ENCODE data around the gene GPR107.

The GPR107 gene

DNA sequence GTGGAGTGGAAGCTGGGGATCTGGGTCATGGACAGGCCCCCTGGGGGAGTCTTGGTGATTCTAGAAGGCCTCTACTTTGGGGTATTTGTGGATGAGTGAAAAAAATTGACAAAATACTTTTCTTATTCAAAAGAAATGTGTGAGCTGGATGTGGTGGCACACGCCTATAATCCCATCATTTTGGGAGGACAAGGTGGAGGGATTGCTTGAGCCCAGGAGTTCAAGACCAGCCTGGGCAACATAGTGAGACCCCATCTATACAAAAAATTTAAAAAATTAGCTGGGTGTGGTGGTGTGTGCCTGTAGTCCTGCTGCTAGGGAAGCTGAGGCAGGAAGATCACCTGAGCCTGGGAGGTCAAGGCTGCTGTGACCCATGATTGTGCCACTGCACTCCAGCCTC is 111.9 kb downstream of the GPR107 start:
- DNase-seq: no peak

DNA sequence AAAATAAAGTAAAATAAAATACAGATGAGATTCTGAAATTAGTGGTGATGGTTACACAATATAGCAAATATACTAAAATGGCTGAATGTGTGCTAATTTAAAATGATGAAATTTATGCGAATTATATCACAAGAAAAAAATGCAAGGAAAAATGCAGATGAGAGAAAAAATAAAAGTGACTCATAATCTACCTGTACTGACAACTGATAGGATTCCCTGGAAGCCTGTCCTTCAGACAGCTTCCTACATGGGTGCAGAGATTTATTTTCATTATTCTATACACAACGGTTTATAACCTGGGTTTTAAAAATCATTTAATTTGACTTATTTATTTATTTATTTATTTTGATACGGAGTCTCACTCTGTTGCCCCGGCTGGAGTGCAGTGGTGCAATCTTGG is 112.7 kb downstream of the GPR107 start:
- no peak for DNase-seq

DNA sequence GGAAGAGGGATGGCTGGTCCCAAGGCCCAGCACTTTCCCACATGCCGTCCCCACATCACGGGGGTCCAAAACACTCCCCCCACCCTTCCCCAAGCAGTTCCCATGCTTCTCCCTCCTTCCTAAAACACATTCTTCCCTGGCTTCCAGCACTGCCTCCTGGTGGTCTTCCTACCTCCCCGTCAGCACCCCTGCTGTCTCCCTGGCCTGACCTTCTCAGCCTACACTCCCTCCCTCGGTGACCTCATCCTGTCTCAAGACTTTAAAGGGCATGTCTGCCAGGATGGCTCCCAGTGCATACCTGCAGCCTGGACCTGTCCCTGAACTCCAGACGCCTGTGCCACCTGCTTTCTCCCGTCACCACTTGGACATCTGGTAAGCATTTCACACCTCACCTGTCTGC is 114.2 kb downstream of the GPR107 start:
- DNase-seq: no peak

DNA sequence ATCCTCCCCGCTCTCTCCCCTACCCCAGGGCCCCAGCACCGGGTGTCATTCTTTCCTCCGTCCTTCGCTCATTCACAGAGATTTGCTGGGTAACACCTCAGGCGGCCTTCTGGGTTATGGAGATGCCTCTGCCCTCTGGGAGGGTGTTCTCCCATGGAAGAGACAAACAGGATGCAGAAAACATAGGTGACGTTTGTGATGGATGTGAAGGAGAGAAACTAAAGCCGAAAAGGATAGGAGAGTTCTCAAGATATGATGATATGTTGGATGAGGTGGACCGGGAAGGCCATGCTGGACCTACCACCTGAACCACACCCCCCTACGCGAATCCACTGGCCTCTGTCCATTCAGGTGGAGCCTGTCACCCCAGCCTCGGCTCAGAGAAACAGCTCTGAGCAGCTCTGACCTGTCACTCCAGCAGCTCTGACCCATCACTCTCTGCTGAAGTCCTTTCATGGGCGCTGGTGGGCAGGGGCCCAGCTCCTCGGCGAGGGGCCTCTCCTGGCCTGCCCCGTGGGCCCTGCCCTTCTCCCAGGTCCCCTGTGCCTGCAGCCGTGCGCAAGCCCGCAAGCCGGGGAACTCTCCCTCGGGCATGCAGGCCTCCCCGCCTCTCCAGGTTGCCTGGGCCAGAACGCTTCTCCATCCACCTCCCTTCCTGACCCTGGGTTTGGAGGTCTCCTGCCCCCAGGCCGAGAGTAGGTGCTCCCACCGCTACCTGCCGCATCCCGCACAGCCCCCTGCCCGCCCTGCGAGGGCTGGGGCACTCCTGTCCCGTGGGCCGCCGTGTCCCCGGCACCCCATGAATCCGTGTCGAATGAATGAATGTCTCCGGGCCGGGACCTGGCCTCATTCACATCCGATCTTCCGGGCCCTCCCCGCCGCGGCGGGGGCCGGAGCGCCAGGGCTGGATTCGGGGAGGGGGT is 117.8 kb downstream of the GPR107 start:
- DNase-seq: no peak

DNA sequence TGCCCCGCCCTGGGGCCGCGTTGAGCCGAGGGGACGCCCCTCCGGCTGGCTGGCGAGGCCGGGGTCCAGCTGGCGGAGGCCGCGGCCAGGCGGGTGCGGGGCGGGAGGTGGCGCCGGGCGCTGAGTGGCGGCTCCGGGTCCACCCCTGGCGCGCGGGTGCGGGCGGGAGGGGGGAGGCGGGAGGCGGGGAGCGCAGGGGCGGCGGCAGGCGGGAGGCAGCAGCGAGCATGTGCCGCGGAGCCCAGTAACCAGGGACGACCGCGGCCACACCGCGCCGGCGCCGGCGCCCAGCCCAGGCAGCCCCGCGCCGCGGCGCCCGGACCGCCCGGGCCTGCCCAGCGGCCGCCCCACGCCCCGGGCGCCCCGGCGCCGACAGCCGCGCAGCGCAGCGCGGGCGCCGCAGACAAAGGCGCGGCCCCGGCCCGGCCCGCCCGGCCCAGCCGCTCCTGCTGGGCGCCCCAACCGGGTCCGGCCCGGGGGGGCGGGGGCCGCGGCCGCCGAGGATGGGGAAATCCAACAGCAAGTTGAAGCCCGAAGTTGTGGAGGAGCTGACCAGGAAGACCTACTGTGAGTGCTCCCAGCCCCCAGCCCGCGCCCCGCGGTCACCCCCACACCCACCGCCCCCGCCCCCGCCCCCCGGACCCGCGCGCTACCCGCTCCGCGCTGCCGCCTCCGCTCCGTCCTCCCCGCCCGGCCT is 118.6 kb downstream of the GPR107 start, which contains the start of gene NCS1:
Gene NCS1, plus strand, starts transcription at position 244 of the 697 bp plus-strand sequence. Its CDS starts 260 bp downstream, at position 504.
- peak; percentile 65 to 73 for DNase-seq

DNA sequence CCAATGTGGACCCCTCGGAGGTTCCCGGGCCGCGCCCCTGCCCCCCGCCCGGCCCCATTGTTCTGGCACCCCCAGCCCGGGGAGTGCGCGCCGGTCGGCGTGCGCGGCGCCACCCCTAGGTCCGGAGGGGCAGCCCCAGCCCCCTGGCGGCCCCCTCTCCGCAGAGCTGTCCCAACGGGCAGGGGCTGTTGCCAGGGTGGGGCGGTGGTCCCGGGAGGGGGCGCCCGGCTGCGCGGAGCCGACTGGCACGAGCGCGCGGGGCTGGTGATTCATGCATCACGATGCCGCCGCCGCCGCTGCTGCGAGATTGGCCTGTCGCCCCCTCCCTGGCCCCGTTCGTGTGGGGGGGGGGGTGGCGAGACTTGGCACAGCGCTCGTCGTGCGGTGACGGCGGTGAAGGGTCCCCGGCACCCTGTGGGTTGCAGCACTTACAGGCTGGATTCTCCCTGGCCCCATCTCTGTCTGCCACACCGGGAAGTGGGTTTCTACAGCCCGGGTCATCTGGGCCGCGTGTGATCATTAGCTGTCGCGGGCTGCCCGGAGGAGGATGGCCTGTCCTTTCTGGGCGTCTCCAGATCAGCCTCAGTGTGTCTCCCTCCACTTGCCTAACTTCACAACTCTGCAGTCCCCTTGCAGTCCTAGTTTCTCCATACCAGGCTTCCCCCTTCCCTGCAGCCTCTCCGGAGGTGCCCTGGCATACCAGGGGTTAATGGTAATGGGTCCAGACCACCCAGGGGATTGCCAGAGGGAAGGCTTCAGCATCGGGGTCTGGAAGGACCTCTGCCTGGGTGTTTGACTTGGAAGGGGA is 119.4 kb downstream of the GPR107 start:
- DNase-seq: peak; percentile 55 to 59

DNA sequence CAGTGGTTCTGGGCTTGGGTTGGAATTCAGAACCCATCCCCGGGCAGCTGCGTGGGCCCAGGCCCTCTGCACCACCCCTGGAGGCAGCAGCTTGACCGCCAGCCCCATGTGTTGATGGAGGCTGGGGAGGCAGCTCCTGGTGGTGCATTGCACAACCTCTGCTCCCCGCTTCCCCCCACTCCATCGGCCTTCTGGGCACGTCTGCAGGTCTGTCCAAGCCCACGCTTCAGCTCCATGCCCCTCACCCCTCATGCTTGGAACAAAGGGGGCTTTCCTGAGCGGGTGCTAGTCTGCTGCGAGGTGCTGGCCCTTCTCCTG is 119.9 kb downstream of the GPR107 start:
- no peak for DNase-seq

DNA sequence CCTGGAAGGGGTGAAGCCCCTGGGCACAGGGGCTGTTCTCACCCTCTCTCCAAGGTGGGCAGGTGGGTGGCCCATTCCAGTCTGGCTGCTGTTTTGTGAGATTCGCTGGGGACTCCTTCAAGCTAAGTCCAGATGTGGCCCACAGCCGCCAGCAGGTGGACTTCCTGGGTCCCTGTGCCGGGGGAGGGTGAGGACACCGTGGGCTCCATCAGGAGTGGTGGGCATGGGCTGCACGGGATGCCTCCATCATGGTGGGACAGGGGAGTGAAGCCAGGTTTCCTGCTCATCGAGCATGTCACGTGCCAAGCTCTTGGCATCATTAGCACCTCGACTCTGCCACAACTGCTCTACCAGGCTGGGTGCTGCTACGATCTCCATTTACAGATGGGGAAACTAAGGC is 120.3 kb downstream of the GPR107 start:
- no peak for DNase-seq

DNA sequence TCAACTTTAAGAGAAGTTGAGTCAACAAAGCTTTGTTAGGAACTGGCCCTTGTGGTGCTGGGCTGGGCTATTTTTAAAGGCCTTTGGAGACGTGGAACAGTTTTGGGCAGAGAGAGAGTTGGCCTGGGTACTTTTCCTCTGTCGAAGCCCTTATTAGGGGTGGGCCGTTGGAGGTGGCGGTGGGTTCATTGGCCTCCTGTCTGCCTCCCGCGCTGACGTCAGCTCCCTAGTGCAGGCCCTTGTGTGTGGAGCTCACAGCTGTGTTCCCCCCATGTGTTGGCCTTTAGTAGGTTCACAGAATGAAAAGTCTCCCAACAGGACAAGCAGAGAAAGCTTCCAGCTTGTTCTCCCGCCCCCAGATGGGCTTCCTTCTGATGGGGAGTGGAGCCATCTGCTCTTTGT is 121.2 kb downstream of the GPR107 start:
- no peak for DNase-seq

DNA sequence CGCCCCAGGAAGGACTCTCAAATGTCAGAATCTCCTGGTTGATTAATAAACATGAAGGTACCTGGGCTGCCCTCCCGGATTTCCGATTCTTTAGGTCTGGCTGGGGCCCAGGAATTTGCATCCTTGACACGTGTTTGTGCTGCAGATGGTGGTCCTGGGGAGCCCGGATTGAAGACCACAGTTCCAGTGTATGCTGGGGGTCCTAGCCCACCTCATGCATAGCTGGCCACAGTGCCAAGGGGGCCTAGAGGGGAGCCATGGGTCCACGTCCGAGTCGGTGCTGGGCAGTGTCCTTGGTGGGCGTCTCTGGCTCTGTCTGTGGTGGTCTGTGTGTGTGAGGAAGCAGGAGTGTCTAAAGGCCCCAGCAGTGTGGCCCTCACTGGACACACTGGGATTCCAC is 121.6 kb downstream of the GPR107 start:
- DNase-seq: no peak

DNA sequence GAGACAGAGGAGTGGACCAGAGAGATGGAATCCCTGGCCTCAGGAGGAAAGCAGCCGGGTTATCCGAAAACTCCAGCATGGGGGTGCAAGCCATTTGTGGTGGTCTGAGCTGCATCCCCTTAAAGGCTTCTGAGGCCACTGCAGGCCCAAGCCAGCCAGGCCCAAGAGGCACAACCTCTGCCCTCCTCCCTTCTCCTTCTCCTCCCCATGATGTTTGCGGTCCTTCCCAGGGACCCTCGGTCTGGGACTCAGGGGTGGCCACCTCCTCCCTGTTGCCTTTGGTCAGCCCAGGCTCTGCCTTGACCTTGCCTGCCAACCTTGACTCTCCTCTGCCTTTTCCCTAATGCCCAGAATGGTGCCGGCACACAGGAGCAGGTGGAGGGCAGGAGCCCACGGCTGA is 123.1 kb downstream of the GPR107 start:
- no peak for DNase-seq

DNA sequence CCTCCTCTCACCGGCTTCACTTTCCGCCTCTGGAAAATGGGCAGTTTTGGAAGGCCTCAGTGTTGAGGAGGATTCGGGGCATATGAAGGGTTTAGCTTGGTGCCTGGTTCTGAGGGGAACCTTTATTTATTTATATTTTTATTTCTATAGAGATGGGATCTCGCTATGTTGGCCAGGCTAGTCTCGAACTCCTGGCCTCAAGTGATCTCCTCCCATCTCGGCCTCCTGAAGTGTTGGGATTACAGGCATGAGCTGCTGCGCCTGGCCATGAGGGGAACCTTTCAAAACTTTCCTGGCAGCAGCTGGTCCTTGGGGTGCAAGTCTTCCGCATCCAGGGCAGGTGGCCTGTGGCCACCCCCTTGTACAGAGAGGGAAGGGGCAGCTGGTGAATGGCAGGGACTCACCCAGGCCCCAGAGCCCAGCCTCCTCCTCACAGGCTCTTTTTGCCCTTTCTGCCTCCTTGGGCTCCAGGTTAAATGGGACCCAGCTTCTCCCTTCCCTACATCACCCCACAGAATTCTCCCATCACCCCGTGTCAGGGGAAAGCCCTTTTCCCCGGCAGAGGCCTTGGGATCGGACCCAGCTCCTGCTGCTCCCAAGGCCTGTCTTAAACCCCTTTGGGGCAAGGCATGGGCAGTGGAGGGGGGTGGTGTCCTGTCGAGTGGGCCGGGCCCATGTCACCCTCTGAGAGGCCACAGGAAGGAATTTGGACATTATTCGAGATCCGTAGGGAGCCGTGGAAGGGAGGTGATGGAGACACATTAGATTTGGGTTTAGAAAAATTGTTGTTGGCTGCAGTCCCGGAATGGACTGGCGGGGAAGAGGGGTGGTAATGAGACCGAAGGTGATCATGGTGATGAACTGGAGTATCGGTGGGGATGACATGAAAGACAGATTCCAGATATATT is 124.4 kb downstream of the GPR107 start:
- DNase-seq: no peak

DNA sequence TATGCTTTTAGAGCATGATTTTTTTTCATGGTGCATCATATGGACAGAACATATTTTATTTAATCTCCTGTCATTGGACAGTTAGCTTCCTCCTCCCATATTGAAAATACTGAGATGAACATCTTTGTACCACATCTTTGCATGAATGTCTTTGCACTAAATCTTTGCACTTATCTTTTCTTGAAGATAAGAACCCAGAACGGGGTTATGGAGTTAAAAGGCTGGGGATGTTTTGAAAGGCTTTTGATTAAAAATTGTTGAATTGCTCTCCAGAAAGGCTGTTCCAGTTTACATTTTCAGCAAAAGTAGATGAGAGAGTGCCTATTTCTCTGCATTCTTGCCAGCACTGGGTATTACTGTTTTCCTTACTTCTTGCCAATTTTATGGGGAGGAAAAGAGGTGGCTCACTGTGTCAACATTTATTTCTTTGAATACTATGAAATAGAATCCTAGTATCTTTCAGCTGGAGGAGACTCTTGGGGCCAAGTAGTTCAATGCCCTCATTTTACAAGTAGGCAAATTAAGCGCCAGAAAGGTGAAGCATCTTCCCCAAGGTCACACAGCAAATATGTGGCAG is 125.7 kb downstream of the GPR107 start:
- DNase-seq: no peak

DNA sequence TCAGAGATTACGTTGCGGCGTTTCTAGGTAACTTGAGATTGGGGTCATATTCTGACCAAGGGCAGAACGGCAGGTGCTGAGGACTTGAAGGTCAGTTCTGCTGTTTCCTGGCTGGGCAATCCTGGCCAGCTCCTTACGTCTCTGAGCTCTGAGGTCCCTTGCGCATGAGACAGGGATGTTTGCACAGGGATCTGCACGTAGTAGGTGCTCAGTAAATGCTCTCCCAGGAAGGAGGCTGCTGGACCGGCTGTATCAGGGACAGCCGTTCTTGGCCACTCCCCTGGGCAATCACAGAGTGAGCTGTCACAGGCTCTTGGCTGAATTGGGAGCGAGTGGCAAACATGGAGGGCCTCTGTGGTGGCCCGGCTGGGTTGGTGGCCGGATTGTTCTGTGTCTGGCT is 126.8 kb downstream of the GPR107 start:
- DNase-seq: no peak

DNA sequence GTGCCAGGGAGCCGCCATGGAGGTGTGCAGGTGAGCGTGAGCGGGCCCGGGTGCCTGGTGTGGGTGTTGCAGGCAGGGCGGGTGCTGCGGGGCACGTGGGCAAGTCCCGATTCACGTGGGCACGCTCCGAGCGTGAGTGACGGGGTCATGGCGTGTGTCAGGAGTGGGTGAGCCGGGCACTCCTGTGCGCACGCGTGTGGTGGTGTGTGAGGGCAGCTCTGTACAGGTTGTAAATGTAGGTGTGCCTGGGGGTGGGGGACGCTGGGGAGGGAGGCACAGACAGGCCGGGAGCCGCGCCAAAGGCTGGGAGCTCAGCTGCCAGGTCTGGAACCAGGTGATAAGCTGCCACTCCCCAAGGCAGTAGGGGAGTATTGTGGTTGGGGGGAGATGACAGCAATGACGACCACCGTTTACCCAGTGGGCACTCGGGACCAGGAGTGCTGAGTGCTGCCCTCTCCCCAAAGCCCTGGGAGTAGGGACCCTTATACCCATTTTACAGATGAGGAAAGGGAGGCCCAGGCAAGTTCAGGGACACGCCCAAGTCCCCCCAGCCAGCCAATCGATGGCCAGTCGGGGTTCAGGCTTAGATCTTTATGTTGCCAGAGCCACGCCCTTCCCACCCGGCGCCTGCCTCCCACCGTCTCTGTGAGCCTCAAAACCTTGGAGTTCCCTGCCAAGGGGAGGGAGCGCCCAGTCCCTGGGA is 128.1 kb downstream of the GPR107 start:
- DNase-seq: no peak

DNA sequence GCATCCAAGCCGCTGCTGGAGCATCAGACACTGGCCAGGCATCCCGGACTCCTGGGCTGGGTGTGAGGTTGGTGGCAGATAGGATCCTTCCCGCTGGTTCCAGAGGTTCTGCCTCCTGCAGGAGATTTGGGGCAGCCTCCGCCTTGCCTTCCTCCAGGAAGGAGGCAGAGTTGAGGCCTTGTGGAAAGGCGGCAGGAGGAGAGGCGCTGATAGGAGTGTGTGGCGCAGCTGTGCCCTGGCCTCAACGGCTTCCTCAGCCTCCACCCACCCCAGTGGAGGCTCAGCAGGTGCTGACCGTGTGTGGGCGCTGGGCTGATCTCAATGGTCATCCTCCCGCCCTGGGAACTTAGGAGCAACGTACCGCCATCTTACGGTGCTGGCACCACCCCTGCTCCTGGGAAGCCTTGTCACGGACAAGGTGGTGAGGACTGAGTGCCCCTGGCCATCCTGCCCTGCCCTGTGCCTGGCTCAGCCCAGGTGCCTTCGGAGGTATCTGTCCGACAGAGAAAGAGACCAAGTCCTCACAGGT is 128.7 kb downstream of the GPR107 start:
- DNase-seq: no peak

DNA sequence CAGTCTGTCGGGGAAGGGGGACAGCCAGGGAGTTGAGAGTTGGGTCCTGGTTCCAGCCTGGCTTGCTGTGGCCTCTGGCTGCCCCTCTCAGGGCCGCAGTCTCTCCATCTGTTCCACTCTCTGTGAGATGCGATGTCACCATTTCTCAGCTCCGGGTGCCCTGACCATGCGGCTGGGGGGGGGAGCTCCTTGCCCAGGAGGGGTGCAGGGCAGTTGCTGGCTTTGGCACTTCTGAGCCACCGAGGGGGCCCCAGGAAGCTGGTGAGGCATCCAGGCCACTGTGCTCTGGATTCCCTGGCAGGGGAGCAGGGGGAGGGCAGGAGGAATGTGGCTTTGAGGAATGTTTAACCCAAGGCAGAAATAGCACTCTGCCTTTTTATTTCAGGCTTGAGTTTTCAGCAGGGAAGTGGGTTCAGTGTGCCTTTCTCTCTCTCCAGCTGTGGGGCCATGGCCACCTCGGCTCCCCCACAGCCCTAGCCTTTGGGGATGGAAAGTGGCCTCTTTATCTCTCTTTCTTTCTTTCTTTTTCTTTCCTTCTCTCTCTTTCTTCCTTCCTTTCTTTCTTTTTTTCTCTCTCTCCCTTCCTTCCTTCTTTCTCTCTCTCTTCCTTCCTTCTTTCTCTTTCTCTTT is 129.5 kb downstream of the GPR107 start:
- DNase-seq: no peak

DNA sequence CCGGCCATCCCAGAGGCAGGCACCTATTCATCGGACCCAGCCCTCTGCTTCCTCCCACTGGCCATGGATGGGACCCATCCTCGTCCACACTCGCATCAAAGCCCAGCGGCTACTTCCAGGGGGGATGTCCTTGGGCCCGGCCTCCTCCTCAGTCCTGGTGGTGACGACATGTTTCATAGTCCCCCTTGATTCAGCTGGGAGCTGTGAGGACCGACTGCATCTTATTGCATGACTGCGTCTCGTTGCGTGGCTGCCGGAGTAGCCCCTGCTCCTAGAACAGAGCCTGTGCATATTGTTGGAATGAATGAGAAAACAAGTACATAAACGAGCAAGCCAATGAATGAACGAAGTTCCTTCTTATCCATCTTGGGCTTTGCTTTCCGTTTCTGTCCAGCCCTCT is 131.3 kb downstream of the GPR107 start:
- no peak for DNase-seq

DNA sequence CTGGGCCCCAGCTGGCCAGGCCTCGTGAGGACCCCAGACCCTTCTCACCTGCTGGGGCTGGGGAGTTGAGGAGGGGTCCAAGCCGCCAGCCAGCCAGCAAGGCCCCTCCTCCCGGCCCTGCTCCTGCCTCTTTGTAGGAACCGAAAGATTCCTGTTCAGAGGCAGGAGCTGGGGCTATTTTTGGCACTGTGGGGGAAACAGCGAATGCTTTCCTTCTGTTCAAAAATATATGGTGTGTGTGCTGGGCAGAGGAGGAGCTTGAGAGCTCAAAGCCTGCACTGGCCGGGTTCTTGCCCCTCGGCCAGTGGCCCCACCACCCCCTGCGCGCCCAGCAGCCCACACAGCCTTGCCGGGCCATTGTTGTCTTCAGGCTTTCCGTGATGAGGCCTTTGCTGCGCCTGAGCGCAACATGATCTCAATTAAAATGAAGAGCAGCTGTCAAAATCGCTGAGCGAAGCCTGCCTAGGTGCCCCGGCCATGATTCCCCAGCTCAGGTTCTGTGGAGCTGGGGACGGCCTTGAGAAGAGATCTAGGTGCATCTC is 131.9 kb downstream of the GPR107 start:
- DNase-seq: no peak

DNA sequence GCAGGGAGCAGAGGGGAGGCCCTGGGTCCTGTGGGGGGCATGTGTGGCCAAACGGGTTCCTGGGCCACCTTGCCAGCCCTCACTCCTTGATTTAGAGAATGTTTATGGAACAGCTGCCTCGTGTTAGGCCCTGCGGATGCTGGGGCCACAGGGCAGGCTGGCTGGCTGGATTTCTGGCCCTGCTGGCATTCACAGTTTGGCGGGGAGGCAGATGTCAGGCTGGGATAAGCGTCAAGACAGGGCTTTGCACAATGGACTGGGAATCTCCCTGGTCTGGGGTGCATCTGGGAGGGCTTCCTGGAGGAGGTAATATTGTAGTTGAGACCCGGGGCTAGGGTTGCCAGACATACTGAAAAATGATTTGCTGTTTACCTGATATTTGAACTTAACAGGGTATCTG is 132.3 kb downstream of the GPR107 start:
- DNase-seq: no peak
